Measurements from ENCODE around the gene ZNF827.

Gene ZNF827

GRCh38 chr4:145938618-145939440 is at the start of gene ZNF827:
ZNF827 (minus strand) TSS chr4:145938823; CDS start chr4:145938407, 416 bp downstream.
- peak; percentile 46 for DNase-seq (ENCODE audit: low spot score)

GRCh38 chr4:145984563-145984962 is 45.9 kb upstream of the ZNF827 start:
- DNase-seq (ENCODE audit: low spot score) = no peak

GRCh38 chr4:145982791-145983190 is 44.2 kb upstream of the ZNF827 start:
- DNase-seq (ENCODE audit: low spot score) = no peak

- no peak for DNase-seq (ENCODE audit: low spot score)
These were observed 40.5 kb upstream of the ZNF827 start for GRCh38 chr4:145979160-145979559.

GRCh38 chr4:145976680-145977079 is 38.1 kb upstream of the ZNF827 start:
- DNase-seq (ENCODE audit: low spot score) = no peak

GRCh38 chr4:145960012-145960411 is 21.4 kb upstream of the ZNF827 start:
- DNase-seq (ENCODE audit: low spot score) = no peak

- DNase-seq (ENCODE audit: low spot score) = no peak
These were observed 18.7 kb upstream of the ZNF827 start for GRCh38 chr4:145957302-145957701.

- DNase-seq (ENCODE audit: low spot score) = peak; percentile 52
These were observed 17.8 kb upstream of the ZNF827 start for GRCh38 chr4:145956288-145956890.

- peak; percentile 18 for DNase-seq (ENCODE audit: low spot score)
These were observed 16.3 kb upstream of the ZNF827 start for GRCh38 chr4:145954924-145955339.

- no peak for DNase-seq (ENCODE audit: low spot score)
These were observed 13.3 kb upstream of the ZNF827 start for GRCh38 chr4:145951931-145952330.

GRCh38 chr4:145945431-145946155 is 7.0 kb upstream of the ZNF827 start:
- no peak for DNase-seq (ENCODE audit: low spot score)

- no peak for DNase-seq (ENCODE audit: low spot score)
These were observed 6.3 kb upstream of the ZNF827 start for GRCh38 chr4:145944886-145945285.

- DNase-seq (ENCODE audit: low spot score) = no peak
These were observed 1.2 kb upstream of the ZNF827 start for GRCh38 chr4:145939856-145940255.

- DNase-seq (ENCODE audit: low spot score) = no peak
These were observed 773 bp upstream of the ZNF827 start for GRCh38 chr4:145939441-145939750.

GRCh38 chr4:145937971-145938611 is 532 bp downstream of the ZNF827 start:
- peak; percentile 38 for DNase-seq (ENCODE audit: low spot score)

GRCh38 chr4:145936997-145937901 is 1.4 kb downstream of the ZNF827 start:
- peak; percentile 74 for DNase-seq (ENCODE audit: low spot score)

GRCh38 chr4:145936142-145936996 is 2.3 kb downstream of the ZNF827 start:
- peak; percentile 74 for DNase-seq (ENCODE audit: low spot score)

GRCh38 chr4:145935253-145936141 is 3.1 kb downstream of the ZNF827 start:
- DNase-seq (ENCODE audit: low spot score) = no peak

GRCh38 chr4:145934434-145935047 is 4.1 kb downstream of the ZNF827 start:
- no peak for DNase-seq (ENCODE audit: low spot score)
